GM12873 (cell line): Measurements from ENCODE around the gene RAD51B.

Experiments
- CTCF ChIP-seq: IDR thresholded peaks from 2 replicates; pipeline ENCODE4 v1.5.1; 2012; ENCODE audit warnings: low read depth, mild to moderate bottlenecking, moderate library complexity, low read length, control low read depth; ENCODE audit not compliant: insufficient read depth; ENCODE audit errors: missing control alignments

Gene RAD51B

DNA sequence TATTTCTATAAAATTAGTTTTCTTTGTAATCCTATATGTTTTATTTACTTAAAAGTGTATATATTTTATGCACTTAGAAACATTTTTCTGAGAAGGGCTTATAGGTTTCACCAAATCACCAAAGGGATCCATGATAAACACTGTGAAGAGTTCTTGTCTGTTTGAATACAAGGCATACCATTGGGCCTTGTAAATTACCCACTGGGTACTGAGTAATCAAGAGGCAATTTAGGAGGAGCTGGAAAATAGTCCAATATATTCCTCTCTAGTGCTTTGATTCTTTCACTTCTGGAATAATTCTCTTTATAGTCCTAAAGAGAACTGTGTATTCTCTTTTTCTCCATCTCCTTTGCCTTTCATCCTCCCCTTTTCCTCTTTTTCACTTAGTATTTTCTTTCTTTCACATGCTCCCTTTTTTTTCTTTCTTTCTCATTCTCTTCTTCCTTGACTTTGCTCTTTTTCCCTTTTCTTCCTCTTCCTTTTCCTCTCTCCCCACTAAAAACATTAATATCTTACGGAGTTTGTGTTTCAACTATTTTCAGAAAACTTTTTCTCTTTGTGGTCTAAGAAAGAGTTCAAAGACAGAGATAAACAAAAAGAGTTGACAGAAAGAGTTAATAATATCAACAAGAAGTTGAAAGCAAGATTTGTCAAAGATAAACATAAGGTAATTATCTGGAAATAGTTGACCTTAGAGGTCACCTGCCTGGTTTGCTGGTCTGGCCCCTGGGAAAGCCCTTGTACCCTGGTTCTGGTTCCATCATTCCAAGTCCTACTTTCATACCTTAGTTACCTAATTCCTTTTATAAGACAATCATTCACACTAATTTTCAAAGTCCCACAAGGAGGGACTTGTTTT is 435.3 kb downstream of the RAD51B start:
- TF ChIP-seq CTCF: no peak

DNA sequence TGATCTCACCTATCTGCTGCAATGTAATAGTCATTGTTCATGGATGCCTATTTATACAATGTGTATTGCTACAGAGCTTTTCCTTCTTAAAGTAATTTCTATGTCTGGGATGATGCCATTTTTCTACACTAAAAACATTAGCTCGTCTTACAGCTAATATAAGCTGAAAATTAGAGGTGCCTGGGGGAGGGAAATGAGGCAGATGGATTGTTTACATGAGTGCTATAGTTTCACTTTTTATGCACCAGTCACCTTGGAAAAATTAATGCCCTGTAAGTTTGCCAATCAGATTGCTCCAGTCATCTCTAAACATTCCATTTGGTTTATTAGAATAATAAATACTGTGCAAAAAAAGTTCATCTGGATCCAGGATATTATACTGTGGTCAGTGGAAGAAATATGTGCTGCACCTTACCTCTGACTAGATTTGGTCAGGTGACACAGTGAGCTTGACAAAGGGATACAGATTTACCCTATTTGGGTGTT is 436.2 kb downstream of the RAD51B start:
- TF ChIP-seq CTCF: no peak

DNA sequence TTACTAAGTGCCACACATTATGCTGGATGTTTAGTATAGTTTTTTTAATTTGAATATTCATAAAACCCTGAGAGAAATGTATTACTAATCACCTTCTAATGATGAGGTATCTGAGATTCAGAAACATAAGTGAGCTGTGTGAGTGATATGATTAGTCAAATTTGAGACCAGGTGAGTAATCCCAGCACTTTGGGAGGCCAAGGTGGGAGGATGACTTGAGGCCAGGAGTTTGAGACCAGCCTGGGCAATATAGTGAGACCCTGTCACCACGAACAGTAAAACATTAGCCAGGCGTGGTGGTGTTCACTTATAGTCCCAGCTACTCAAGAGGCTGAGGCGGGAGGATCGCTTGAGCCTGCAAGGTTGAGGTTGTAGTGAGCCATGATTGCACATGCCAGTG is 438.4 kb downstream of the RAD51B start:
- TF ChIP-seq CTCF: no peak

- no peak for TF ChIP-seq CTCF
Observed at GRCh38 chr14:68260121-68260520, 440.5 kb downstream of the RAD51B start.

DNA sequence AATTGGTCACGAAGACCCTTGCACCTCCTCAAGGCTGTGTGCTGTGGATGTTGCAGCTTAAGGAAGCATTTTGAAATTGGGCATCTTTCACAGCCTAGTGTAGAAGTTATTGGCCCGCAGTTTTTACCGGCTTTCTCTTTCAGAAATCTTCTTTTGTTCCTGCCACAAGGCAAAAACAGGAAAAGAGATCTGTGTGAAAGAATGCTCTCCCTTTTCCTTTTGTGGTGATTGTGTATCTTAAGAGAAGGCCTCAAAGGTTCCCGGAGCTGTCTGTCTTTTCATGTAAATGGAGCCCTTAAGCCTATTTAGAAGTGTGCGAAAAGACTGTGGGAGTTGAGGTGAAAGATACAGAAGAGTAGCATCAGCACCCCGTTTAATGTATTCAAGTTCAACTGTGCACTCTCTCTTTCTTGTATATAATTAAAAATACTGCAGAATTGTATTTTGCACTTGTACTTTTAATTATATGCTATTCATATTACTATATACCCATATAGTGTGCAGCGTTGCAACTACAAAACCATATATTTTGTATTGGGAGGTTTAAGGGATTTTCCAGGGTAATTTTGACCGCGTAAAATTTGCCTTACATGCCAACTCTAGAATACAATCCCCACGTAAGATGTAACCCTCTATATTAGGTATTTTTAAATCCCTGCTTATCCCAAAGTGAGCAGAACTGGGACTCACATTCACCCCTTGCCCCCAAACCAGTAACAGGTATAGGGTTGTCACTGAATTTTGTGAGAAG is 441.7 kb downstream of the RAD51B start:
- TF ChIP-seq CTCF: no peak

- TF ChIP-seq CTCF: no peak
Observed at GRCh38 chr14:68262567-68262966, 443.0 kb downstream of the RAD51B start.

GRCh38 chr14:68263563-68264259 is 444.1 kb downstream of the RAD51B start:
- TF ChIP-seq CTCF: no peak
